AG09319 (cell line): ENCODE results near the gene ZGRF1.
"Not testable (repeated sequence)": the region's sequence is repeated elsewhere in the genome, so short reads cannot be mapped to it uniquely, and the experiment has no call there.

ENCODE experiments used
- DNase-seq: peaks from one replicate; pipeline ENCODE4 v3.0.0-alpha.2; 2010; ENCODE audit warnings: low read depth; ENCODE audit errors: extremely low read depth
- TF ChIP-seq, protein P1 (sequence below): IDR thresholded peaks from 2 replicates; pipeline ENCODE4 v1.5.1; 2011; ENCODE audit warnings: low read depth, mild to moderate bottlenecking, inconsistent platforms, low read length, moderate library complexity

Gene ZGRF1

DNA sequence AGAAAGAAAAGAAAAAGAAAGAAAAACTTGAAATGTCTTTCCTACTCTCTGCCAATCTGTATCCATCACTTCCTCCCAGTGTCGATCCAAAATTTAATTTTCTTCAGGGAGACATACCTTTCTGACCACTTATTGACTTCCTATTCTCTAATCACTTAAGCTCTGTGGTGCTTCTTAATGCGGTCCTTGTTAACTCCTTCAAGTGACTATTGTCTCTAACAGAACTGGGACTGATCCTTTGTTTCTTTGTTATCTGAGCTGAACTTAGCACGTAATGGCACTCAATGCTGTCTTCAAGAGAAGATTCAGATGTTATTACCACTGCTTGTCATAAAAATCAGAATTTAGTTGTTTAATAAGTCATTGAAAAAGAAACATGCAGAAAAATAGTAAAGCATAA is 31.4 kb upstream of the ZGRF1 start:
- DNase-seq: no peak
- TF ChIP-seq, protein P1, sequence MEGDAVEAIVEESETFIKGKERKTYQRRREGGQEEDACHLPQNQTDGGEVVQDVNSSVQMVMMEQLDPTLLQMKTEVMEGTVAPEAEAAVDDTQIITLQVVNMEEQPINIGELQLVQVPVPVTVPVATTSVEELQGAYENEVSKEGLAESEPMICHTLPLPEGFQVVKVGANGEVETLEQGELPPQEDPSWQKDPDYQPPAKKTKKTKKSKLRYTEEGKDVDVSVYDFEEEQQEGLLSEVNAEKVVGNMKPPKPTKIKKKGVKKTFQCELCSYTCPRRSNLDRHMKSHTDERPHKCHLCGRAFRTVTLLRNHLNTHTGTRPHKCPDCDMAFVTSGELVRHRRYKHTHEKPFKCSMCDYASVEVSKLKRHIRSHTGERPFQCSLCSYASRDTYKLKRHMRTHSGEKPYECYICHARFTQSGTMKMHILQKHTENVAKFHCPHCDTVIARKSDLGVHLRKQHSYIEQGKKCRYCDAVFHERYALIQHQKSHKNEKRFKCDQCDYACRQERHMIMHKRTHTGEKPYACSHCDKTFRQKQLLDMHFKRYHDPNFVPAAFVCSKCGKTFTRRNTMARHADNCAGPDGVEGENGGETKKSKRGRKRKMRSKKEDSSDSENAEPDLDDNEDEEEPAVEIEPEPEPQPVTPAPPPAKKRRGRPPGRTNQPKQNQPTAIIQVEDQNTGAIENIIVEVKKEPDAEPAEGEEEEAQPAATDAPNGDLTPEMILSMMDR: no peak

DNA sequence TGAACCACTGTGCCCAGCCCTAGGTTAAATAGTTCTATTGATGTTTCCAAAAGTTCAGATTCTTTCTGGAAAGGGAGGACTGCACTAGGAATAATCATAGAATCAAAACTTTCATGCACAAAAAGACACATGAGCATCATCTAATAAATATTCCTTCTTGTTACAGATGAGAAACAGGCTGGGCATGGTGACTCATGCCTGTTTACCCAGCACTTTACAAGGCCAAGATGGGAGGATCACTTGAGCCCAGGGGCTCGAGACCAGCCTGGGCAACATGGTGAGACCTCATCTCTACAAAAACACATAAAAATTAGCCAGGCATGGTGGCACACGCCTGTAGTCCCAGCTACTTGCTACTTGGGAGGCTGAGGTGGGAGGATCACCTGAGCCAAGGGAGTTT is 27.9 kb upstream of the ZGRF1 start:
- TF ChIP-seq, protein P1: no peak
- DNase-seq: no peak

DNA sequence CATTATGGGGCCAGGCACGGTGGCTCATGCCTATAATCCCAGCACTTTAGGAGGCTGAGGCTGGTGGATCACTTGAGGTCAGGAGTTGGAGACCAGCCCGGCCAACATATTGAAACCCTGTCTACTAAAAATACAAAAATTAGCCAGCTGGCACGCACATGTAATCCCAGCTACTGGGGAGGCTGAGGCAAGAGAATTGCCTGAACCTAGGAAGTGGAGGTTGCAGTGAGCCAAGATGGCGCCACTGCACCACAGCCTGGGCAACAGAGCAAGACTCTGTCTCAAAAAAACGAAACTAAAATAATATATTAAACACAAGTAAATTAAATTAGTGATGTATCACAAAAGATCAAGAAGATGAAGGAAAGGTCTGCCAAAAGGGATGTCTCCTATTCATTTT is 19.4 kb upstream of the ZGRF1 start:
- not testable (repeated sequence) for DNase-seq

DNA sequence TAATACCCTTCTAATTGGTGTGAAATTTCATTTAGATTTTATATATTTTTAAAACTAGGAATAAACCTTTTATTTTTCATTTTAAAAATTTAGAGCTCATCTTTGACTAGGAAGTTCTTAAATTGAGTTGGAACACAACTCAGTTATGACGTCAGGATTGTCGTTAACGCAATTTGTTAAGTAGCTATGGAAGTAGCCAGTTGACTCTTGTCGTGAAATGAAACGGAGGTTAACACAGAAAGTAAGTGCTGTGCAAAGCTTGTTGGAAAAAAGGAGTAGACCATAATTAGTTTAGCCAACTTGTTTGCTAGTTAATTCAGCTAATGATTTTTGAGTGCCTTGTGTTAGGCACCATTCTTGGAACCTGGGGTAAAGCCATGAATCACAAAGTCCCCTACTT is 18.6 kb upstream of the ZGRF1 start:
- DNase-seq: no peak
- TF ChIP-seq, protein P1: no peak

DNA sequence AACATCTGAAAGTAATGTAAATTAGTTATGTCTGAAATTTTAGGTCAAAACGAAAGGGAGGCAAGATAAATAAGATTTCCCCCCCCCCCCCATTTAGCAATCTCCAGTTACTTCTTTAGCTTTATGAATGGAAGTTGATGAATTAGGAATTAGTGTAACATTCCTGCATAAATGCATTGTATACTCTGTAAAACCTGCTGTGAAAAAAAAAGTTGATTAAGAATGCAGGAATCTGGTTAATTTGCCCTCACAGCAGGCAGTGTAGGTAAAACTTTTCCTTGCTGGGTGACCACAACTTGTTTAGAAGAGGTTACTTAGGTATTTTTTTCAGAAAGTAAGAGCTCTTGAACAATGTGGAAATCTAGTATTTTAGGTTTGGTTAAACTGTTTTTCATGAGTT is 15.5 kb upstream of the ZGRF1 start:
- TF ChIP-seq, protein P1: no peak
- no peak for DNase-seq

DNA sequence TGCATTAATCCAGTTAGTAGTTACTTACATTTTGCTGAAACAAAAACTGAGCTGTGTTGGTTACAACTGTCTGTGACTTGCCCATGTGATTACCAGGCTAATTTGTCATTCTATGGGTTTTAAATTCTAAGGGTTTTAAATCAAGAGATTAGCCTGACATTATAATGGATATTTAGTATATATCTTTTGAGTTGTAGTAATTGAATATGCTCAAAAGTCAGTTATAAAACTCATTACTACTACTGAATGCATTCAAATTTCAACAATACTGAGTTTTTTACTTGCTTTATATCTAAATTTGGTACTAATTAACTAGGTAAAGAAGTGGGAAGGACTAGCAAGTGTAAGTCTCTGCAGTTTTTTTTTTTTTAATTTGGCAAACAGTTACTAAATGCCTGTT is 14.9 kb upstream of the ZGRF1 start:
- TF ChIP-seq, protein P1: no peak

DNA sequence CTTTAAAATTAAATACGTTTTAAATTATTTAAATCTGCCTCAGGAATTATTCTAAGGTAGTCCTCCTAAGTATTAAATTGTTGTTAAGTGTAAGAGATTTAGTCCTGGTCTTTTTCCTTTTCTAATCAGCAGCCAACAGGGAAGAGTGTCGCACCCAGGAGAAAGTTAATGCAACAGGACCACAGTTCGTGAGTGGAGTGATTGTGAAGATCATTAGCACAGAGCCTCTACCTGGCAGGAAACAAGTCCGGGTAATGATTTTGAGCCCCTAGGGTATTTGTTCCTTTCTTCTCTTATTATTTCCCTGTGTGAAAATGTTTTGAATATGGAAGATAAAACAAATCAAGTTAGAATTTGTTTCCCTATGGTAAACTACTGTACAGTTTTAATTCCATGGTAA is 13.6 kb upstream of the ZGRF1 start:
- TF ChIP-seq, protein P1: no peak
- DNase-seq: no peak

More for the DNA sequence above, 14.9 kb upstream of the ZGRF1 start:
- no peak for DNase-seq

DNA sequence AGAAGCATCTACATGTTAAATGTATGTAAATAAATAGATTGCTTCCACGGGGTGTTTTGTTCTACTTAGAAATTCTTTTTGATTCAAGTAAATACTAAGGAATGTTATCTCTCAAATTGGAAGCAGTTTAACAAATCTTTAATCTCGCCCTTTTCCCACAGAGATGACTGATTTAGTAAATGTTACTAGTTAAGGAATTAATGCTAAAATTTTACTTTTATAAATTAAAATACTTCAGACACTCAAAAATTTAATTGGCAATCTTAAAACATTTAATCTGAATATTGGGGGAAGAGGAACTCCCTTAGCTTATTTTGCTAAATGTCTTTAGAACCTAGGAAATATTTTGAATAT is 12.3 kb upstream of the ZGRF1 start:
- TF ChIP-seq, protein P1: no peak
- no peak for DNase-seq
